SU-DHL-6 (cell line): ENCODE data around the gene ITGB6.

Experiments
- EZH2phosphoT487 ChIP-seq: fragments of 200-600 bp; sonication (generic), shearing (Covaris generic); conservative IDR thresholded peaks from 2 replicates; pipeline ENCODE4 v1.6.1; 2018; ENCODE audit warnings: mild to moderate bottlenecking, antibody characterized with exemption, low read length, moderate library complexity, mixed read lengths
- TF ChIP-seq, protein P1 (sequence below): fragments of 200-600 bp; sonication (generic); IDR thresholded peaks from one replicate; pipeline ENCODE4 v1.5.1; 2017; ENCODE audit warnings: antibody characterized with exemption, mild to moderate bottlenecking, low read length, moderate library complexity; ENCODE audit not compliant: insufficient read depth, poor library complexity, severe bottlenecking

DNA sequence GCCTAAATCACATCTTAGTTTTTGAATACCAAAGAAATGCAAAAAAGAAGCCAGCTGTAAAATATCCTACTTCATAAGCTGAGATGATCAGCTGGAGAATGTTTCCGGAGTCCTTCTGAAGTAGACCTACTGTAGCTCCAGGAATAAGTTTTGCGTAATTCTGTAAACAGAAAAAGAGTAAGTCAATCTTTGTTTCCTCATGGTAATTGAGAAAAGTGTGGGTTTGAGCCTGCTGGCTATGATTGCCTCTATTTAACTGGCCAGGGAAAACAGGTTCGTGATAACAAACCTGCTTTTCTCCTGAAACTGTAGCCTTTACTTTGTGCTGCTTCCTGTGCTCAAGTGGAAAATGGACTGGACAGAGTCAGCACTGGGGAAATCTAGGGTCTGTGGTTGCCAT is 58.2 kb downstream of the ITGB6 start:
- TF ChIP-seq, protein P1, sequence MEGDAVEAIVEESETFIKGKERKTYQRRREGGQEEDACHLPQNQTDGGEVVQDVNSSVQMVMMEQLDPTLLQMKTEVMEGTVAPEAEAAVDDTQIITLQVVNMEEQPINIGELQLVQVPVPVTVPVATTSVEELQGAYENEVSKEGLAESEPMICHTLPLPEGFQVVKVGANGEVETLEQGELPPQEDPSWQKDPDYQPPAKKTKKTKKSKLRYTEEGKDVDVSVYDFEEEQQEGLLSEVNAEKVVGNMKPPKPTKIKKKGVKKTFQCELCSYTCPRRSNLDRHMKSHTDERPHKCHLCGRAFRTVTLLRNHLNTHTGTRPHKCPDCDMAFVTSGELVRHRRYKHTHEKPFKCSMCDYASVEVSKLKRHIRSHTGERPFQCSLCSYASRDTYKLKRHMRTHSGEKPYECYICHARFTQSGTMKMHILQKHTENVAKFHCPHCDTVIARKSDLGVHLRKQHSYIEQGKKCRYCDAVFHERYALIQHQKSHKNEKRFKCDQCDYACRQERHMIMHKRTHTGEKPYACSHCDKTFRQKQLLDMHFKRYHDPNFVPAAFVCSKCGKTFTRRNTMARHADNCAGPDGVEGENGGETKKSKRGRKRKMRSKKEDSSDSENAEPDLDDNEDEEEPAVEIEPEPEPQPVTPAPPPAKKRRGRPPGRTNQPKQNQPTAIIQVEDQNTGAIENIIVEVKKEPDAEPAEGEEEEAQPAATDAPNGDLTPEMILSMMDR: no peak
- no peak for TF ChIP-seq EZH2phosphoT487
